ENCODE results near the gene PCMT1. TPM values are rescaled to one million over a fixed set of nuclear protein-coding genes. Genes with fewer than 3 reads are reported as not detected.

Gene PCMT1
- total RNA-seq, 1 experiment from 2014 or later: 117 TPM

- POLR2A ChIA-PET: interaction anchor here (0.5 kb wide), 1 partner anchor 11 kb away, joined by 5 read pairs; no protein-coding TSS in a partner anchor
- BruUV-seq (replicated peaks): no TSS peak
- no peak for DNase-seq (ENCODE audit: unreplicated experiment)
- H3K4me3 Mint-ChIP-seq (ENCODE audit: unreplicated experiment): no peak overlapping the region
- intact Hi-C loops (cut with micrococcal nuclease): no loop called here
- no peaks in the 10 kb centered on the region for H3K27me3 Mint-ChIP-seq (ENCODE audit: insufficient read depth, unreplicated experiment)
- TF ChIP-seq CTCF (IDR thresholded peaks at IDR 0.05; ENCODE audit: unreplicated experiment): no peak
- H3K27ac Mint-ChIP-seq (ENCODE audit: low read depth, unreplicated experiment): peak overlapping the region; percentile 81
- H3K9me3 Mint-ChIP-seq (ENCODE audit: unreplicated experiment): no peaks in the 10 kb centered on the region
- CTCF ChIA-PET: interaction anchor here (1.0 kb wide), 1 partner anchor 12 kb away, joined by 3 read pairs; no protein-coding TSS in a partner anchor
- H3K4me1 Mint-ChIP-seq (ENCODE audit: insufficient read depth, unreplicated experiment): peaks cover 9% of the 10 kb centered on the region
- H3K36me3 Mint-ChIP-seq (ENCODE audit: insufficient read depth, unreplicated experiment): peaks cover 27% of the 10 kb centered on the region
Observed at GRCh38 chr6:149754548-149754947, 5.0 kb downstream of the PCMT1 start.

- Mint-ChIP-seq H3K4me3 (ENCODE audit: unreplicated experiment) (no peak overlapping the region), H3K36me3 (ENCODE audit: insufficient read depth, unreplicated experiment) (peaks cover 36% of the 10 kb centered on the region), H3K4me1 (ENCODE audit: insufficient read depth, unreplicated experiment) (peaks cover 16% of the 10 kb centered on the region), H3K9me3 (ENCODE audit: unreplicated experiment) (no peaks in the 10 kb centered on the region), H3K27me3 (ENCODE audit: insufficient read depth, unreplicated experiment) (no peaks in the 10 kb centered on the region), H3K27ac (ENCODE audit: low read depth, unreplicated experiment) (peak overlapping the region; percentile 81)
- TF ChIP-seq CTCF (IDR thresholded peaks at IDR 0.05; ENCODE audit: unreplicated experiment): no peak
- ChIA-PET POLR2A (interaction anchor here (1.0 to 1.3 kb wide), 3 partner anchors 10 to 101 kb away, joined by 3 to 6 read pairs (median 4); no protein-coding TSS in a partner anchor), CTCF (interaction anchor here (0.6 kb wide), 1 partner anchor 253 kb away, joined by 4 read pairs; no protein-coding TSS in a partner anchor)
- intact Hi-C loops (cut with micrococcal nuclease): no loop called here
- DNase-seq (ENCODE audit: unreplicated experiment): no peak
- BruUV-seq (replicated peaks): no TSS peak
Observed at GRCh38 chr6:149755300-149756260, 6.0 kb downstream of the PCMT1 start.

GRCh38 chr6:149756261-149756636 is 6.7 kb downstream of the PCMT1 start:
- no peak overlapping the region for H3K4me3 Mint-ChIP-seq (ENCODE audit: unreplicated experiment)
- H3K4me1 Mint-ChIP-seq (ENCODE audit: insufficient read depth, unreplicated experiment): peaks cover 23% of the 10 kb centered on the region
- peaks cover 37% of the 10 kb centered on the region for H3K36me3 Mint-ChIP-seq (ENCODE audit: insufficient read depth, unreplicated experiment)
- peak overlapping the region; percentile 81 for H3K27ac Mint-ChIP-seq (ENCODE audit: low read depth, unreplicated experiment)
- ChIA-PET POLR2A (interaction anchor here (0.9 to 1.3 kb wide), 4 partner anchors 10 to 100 kb away, joined by 3 to 6 read pairs (median 4); no protein-coding TSS in a partner anchor), CTCF (interaction anchor here (0.6 to 1.5 kb wide), 3 partner anchors 9 to 252 kb away, joined by 3 to 5 read pairs (median 4); partner anchors contain the start of gene NUP43)
- DNase-seq (ENCODE audit: unreplicated experiment): no peak
- no peaks in the 10 kb centered on the region for H3K27me3 Mint-ChIP-seq (ENCODE audit: insufficient read depth, unreplicated experiment)
- intact Hi-C loops (cut with micrococcal nuclease): no loop called here
- no TSS peak for BruUV-seq (replicated peaks)
- no peaks in the 10 kb centered on the region for H3K9me3 Mint-ChIP-seq (ENCODE audit: unreplicated experiment)
- TF ChIP-seq CTCF (IDR thresholded peaks at IDR 0.05; ENCODE audit: unreplicated experiment): no peak

GRCh38 chr6:149761438-149761837 is 11.9 kb downstream of the PCMT1 start:
- H3K9me3 Mint-ChIP-seq (ENCODE audit: unreplicated experiment): no peaks in the 10 kb centered on the region
- no TSS peak for BruUV-seq (replicated peaks)
- TF ChIP-seq CTCF (IDR thresholded peaks at IDR 0.05; ENCODE audit: unreplicated experiment): no peak
- ChIA-PET CTCF (no interaction called here), POLR2A (interaction anchor here (0.6 to 3.4 kb wide), 3 partner anchors 9 to 74 kb away, joined by 4 to 17 read pairs (median 7); partner anchors contain the start of gene PCMT1)
- no peaks in the 10 kb centered on the region for H3K27me3 Mint-ChIP-seq (ENCODE audit: insufficient read depth, unreplicated experiment)
- H3K4me3 Mint-ChIP-seq (ENCODE audit: unreplicated experiment): no peak overlapping the region
- intact Hi-C loops (cut with micrococcal nuclease): no loop called here
- H3K4me1 Mint-ChIP-seq (ENCODE audit: insufficient read depth, unreplicated experiment): peaks cover 32% of the 10 kb centered on the region
- H3K27ac Mint-ChIP-seq (ENCODE audit: low read depth, unreplicated experiment): no peak overlapping the region
- H3K36me3 Mint-ChIP-seq (ENCODE audit: insufficient read depth, unreplicated experiment): peaks cover 27% of the 10 kb centered on the region
- no peak for DNase-seq (ENCODE audit: unreplicated experiment)
